ENCODE measurements around the gene CD101.

CD101 gene

GRCh38 chr1:117013309-117013858 lies 11.8 kb downstream of the CD101 start:
- no peak for DNase-seq (ENCODE audit: low read depth in 2 of 2)

- DNase-seq (ENCODE audit: low read depth in 2 of 2): no peak
Measured at GRCh38 chr1:117014209-117014608, 12.6 kb downstream of the CD101 start.

- no peak for DNase-seq (ENCODE audit: low read depth in 2 of 2)
Measured at GRCh38 chr1:117015724-117016123, 14.2 kb downstream of the CD101 start.

GRCh38 chr1:117017062-117017461 lies 15.5 kb downstream of the CD101 start:
- no peak for DNase-seq (ENCODE audit: low read depth in 2 of 2)

GRCh38 chr1:117017648-117018047 lies 16.1 kb downstream of the CD101 start:
- no peak for DNase-seq (ENCODE audit: low read depth in 2 of 2)

- no peak for DNase-seq (ENCODE audit: low read depth in 2 of 2)
Measured at GRCh38 chr1:117020526-117021156, 19.1 kb downstream of the CD101 start.

GRCh38 chr1:117022114-117022513 lies 20.6 kb downstream of the CD101 start:
- no peak for DNase-seq (ENCODE audit: low read depth in 2 of 2)

GRCh38 chr1:117025568-117025967 lies 24.0 kb downstream of the CD101 start:
- DNase-seq (ENCODE audit: low read depth in 2 of 2): no peak

- no peak for DNase-seq (ENCODE audit: low read depth in 2 of 2)
Measured at GRCh38 chr1:117026361-117026760, 24.8 kb downstream of the CD101 start.

- DNase-seq (ENCODE audit: low read depth in 2 of 2): no peak
Measured at GRCh38 chr1:117029685-117030084, 28.1 kb downstream of the CD101 start.

GRCh38 chr1:117030271-117030877 lies 28.8 kb downstream of the CD101 start:
- no peak for DNase-seq (ENCODE audit: low read depth in 2 of 2)

- no peak for DNase-seq (ENCODE audit: low read depth in 2 of 2)
Measured at GRCh38 chr1:117032266-117032665, 30.7 kb downstream of the CD101 start.

GRCh38 chr1:117032681-117033539 lies 31.4 kb downstream of the CD101 start:
- DNase-seq (ENCODE audit: low read depth in 2 of 2): no peak

- no peak for DNase-seq (ENCODE audit: low read depth in 2 of 2)
Measured at GRCh38 chr1:117033772-117034171, 32.2 kb downstream of the CD101 start.

- no peak for DNase-seq (ENCODE audit: low read depth in 2 of 2)
Measured at GRCh38 chr1:117034791-117035290, 33.3 kb downstream of the CD101 start.

GRCh38 chr1:117036018-117036461 lies 34.5 kb downstream of the CD101 start:
- no peak for DNase-seq (ENCODE audit: low read depth in 2 of 2)

GRCh38 chr1:117037802-117038201 lies 36.2 kb downstream of the CD101 start:
- no peak for DNase-seq (ENCODE audit: low read depth in 2 of 2)

- DNase-seq (ENCODE audit: low read depth in 2 of 2): no peak
Measured at GRCh38 chr1:117038236-117038635, 36.7 kb downstream of the CD101 start.

- no peak for DNase-seq (ENCODE audit: low read depth in 2 of 2)
Measured at GRCh38 chr1:117044217-117044616, 42.7 kb downstream of the CD101 start.

- no peak for DNase-seq (ENCODE audit: low read depth in 2 of 2)
Measured at GRCh38 chr1:117045644-117046043, 44.1 kb downstream of the CD101 start.

- DNase-seq (ENCODE audit: low read depth in 2 of 2): no peak
Measured at GRCh38 chr1:117046781-117047180, 45.2 kb downstream of the CD101 start.

GRCh38 chr1:117047271-117047670 lies 45.7 kb downstream of the CD101 start:
- DNase-seq (ENCODE audit: low read depth in 2 of 2): no peak

Data from stimulated activated CD8-positive, alpha-beta memory T cell treated with anti-CD3 and anti-CD28 coated beads, Interleukin-7, amount 100 ng/mL, for 4 hours (primary cell).